Transverse colon (tissue), 4 donors: ENCODE results near the gene SPRY2. TPM values are rescaled to one million over a fixed set of nuclear protein-coding genes. Genes with fewer than 3 reads are reported as not detected.

ENCODE experiments used
- DNase-seq: peaks from one replicate; pipeline ENCODE4 v3.0.0-alpha.2; 2019
- H3K27ac ChIP-seq, 4 donors: fragments of 200-600 bp; sonication (generic); 2 replicates each; pipeline ENCODE4 v1.5.1; 2016 to 2018; ENCODE audit warnings: inconsistent platforms in 4 of 4
- H3K27me3 ChIP-seq: fragments of 200-600 bp; sonication (generic); 2 replicates; pipeline ENCODE4 v1.5.1; 2017; ENCODE audit warnings: inconsistent platforms
- H3K36me3 ChIP-seq, 4 donors: fragments of 200-600 bp; sonication (generic); 2 replicates each; pipeline ENCODE4 v1.5.1; 2017 to 2019; ENCODE audit warnings: inconsistent platforms in 4 of 4
- H3K4me1 ChIP-seq, 4 donors: fragments of 200-600 bp; sonication (generic); 2 replicates each; pipeline ENCODE4 v1.5.1; 2017 to 2020; ENCODE audit warnings: inconsistent platforms in 4 of 4
- H3K4me3 ChIP-seq, 4 donors: fragments of 200-600 bp; sonication (generic); 1 replicate in 1 of 4; 2 replicates in 3 of 4; pipeline versions ENCODE4 v1.5.1 to v1.6.1; 2017 to 2019; ENCODE audit warnings: inconsistent platforms in 4 of 4
- H3K9me3 ChIP-seq, 2 donors: fragments of 200-600 bp; sonication (generic); 2 replicates each; pipeline ENCODE4 v1.5.1; 2017 to 2019; ENCODE audit warnings: inconsistent platforms in 2 of 2
- CTCF ChIP-seq, 5 experiments: fragments of 200-600 bp in 3 of 5; fragments of 450-650 bp in 2 of 5; sonication (generic) in 3 of 5; IDR thresholded peaks; 1 replicate in 2 of 5; 2 replicates in 3 of 5; pipeline ENCODE4 v1.5.1; 2016 to 2017; ENCODE audit warnings: antibody characterized with exemption in 5 of 5, inconsistent platforms in 3 of 5, mild to moderate bottlenecking in 2 of 5, moderate library complexity in 1 of 5
- EP300 ChIP-seq: sonication (generic); formaldehyde crosslinking; IDR thresholded peaks from one replicate; pipeline ENCODE4 v1.6.1; 2017; ENCODE audit warnings: antibody characterized with exemption, low read depth
- POLR2A ChIP-seq: fragments of 450-650 bp; IDR thresholded peaks from one replicate; pipeline ENCODE4 v1.6.1; 2016; ENCODE audit warnings: antibody characterized with exemption, mild to moderate bottlenecking, moderate library complexity
- POLR2AphosphoS5 ChIP-seq, 3 donors: sonication (generic); formaldehyde crosslinking; IDR thresholded peaks; one replicate each; pipeline ENCODE4 v1.6.1; 2016; ENCODE audit warnings: antibody characterized with exemption in 3 of 3
- WGBS, 2 donors: methylation state at CpG; one replicate each; pipeline ENCODE4 v1.1.5; 2018; ENCODE audit warnings: low coverage in 1 of 2; 5-methylcytosine and 5-hydroxymethylcytosine counted together
- in situ Hi-C, 4 donors: fragments of 200-750 bp; cut with MboI; loops; one replicate each; pipeline versions ENCODE4 v1.15.0 to v1.15.1; 2017; ENCODE audit warnings: low sequenced_read_pairs in 3 of 4, low pct_ligation_motif_present in 1 of 4, low pct_unique_long_range_greater_than_20kb in 1 of 4
- intact Hi-C: fragments of 100-400 bp; cut with DNase I; formaldehyde crosslinking; loops from one replicate; pipeline ENCODE4 v1.15.1; 2023; ENCODE audit warnings: low total_unique reads
- total RNA-seq, 4 donors: library from RNA; depleted of rRNA; stranded (reverse); fragments of >200 nt; gene quantifications; one replicate each; pipeline ENCODE4 v1.1.0, GENCODE V29; 2016

Gene SPRY2
- total RNA-seq, 4 donors from 2014 or later = 21.1 to 52.1 (median 36.6) TPM

- Histone ChIP-seq H3K27ac (peak overlapping the region; percentile 95 to 98 (median 96)), H3K9me3 (no peaks in the 10 kb centered on the region), H3K27me3 (no peaks in the 10 kb centered on the region), H3K4me1 (peaks cover 0 to 33% (median 3%) of the 10 kb centered on the region in 4 donors), H3K4me3 (peak overlapping the region; percentile 66 to 94 (median 81)), H3K36me3 (peaks cover 0 to 6% (median 0%) of the 10 kb centered on the region in 4 donors)
- in situ Hi-C loops (loop anchor here in 1 of 4 donors (25.0 kb wide), 1 partner anchor 552 kb away; no protein-coding TSS in a partner anchor), intact Hi-C loops (no loop called here)
- DNase-seq = peak; percentile 60
- TF ChIP-seq POLR2AphosphoS5 (IDR thresholded peaks at IDR 0.05) (peak; percentile 50 to 71 (median 55)), EP300 (no peak), CTCF (IDR thresholded peaks at IDR 0.05) (peak in 2 of 5 experiments; percentile 4 to 10), POLR2A (no peak)
- 2% methylated on average over 19 to 37 of the region's 40 CpGs for WGBS, 2 donors
Measured at GRCh38 chr13:80338781-80339562, 2.0 kb downstream of the SPRY2 start.

GRCh38 chr13:80337288-80338081 is 3.4 kb downstream of the SPRY2 start:
- Histone ChIP-seq H3K27me3 (no peaks in the 10 kb centered on the region), H3K36me3 (peaks cover 0 to 6% (median 0%) of the 10 kb centered on the region in 4 donors), H3K4me3 (peak overlapping the region; percentile 66 to 94 (median 81)), H3K4me1 (peaks cover 0 to 23% (median 3%) of the 10 kb centered on the region in 4 donors), H3K27ac (peak overlapping the region; percentile 95 to 98 (median 96)), H3K9me3 (no peaks in the 10 kb centered on the region)
- in situ Hi-C loops (loop anchor here in 1 of 4 donors (25.0 kb wide), 1 partner anchor 550 kb away; no protein-coding TSS in a partner anchor), intact Hi-C loops (no loop called here)
- no peak for DNase-seq
- 51 to 57% methylated on average over 5 to 24 of the region's 26 CpGs for WGBS, 2 donors
- TF ChIP-seq CTCF (IDR thresholded peaks at IDR 0.05) (no peak), EP300 (no peak), POLR2AphosphoS5 (IDR thresholded peaks at IDR 0.05) (no peak), POLR2A (no peak)

- Histone ChIP-seq H3K4me3 (peak overlapping the region; percentile 4 to 94 (median 70)), H3K27ac (peak overlapping the region; percentile 95 to 98 (median 96)), H3K27me3 (no peaks in the 10 kb centered on the region), H3K9me3 (no peaks in the 10 kb centered on the region), H3K36me3 (peaks cover 0 to 6% (median 0%) of the 10 kb centered on the region in 4 donors), H3K4me1 (peaks cover 0 to 23% (median 3%) of the 10 kb centered on the region in 4 donors)
- DNase-seq = peak; percentile 21
- intact Hi-C loops = no loop called here
- WGBS, 2 donors = 43% methylated on average over 9 of the region's 9 CpGs; no CpG with 5 or more reads in 1 of the 2 donors
- in situ Hi-C loops = loop anchor here in 1 of 4 donors (25.0 kb wide), 1 partner anchor 550 kb away; no protein-coding TSS in a partner anchor
- TF ChIP-seq POLR2AphosphoS5 (IDR thresholded peaks at IDR 0.05) (no peak), POLR2A (no peak), EP300 (no peak), CTCF (IDR thresholded peaks at IDR 0.05) (no peak)
Measured at GRCh38 chr13:80336776-80337287, 4.1 kb downstream of the SPRY2 start.
